Fibroblast of upper back skin (primary cell): Measurements from ENCODE around the gene MAST3.
"Not testable (repeated sequence)": the region's sequence is repeated elsewhere in the genome, so short reads cannot be mapped to it uniquely, and the experiment has no call there.

Experiments
- DNase-seq: peaks from one replicate; pipeline ENCODE4 v3.0.0-alpha.2; 2013

Gene MAST3

DNA sequence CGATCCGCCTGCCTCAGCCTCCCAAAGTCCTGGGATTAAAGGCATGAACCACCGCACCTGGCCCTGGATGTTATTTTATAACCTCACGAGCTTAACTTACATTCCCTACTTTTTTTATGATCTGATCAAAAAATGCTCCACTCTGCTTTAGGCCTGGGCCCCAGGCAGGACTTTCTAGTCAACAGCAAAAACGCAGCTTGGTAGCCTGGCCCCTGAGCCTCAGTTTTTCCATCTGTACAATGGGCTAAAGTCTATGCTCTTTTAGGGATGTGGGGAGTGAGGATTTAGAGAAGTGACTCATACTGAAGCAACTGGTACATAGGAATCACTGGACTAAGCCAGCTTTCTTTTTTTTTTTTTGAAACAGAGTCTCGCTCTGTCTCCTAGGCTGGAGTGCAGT, 43.5 kb downstream of the MAST3 start:
- no peak for DNase-seq

DNA sequence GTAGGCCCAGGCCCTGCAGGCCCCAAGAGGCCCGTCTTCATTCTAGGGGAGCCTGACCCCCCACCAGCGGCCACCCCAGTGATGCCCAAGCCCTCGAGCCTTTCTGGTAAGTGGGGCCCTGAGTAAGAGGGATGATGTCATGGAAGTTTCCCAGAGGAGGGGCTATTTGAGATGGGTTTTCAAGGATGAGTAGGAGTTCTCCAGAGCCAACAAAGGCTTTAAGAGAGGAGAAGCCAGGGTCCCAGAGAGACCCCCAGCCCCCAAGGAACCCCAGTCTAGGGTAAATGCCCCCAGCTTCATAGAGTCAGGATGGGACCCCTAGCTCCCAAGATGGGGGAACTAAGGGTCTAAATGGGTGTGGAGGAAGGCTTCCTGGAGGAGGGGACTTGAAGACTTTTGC, 46.3 kb downstream of the MAST3 start:
- no peak for DNase-seq

DNA sequence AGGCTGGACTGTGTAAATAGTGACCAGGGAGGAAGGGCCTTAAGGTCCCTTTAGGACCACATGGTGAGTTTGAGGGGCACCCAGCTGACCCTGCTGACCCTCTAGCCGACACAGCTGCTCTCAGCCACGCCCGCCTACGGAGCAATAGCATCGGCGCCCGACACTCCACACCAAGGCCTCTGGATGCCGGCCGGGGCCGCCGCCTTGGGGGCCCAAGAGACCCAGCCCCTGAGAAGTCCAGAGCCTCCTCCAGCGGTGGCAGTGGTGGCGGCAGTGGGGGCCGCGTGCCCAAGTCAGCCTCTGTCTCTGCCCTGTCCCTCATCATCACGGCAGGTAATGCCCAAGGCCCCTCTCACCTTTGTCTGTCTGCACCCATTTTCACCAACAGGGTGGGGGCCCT, 46.8 kb downstream of the MAST3 start:
- no peak for DNase-seq

DNA sequence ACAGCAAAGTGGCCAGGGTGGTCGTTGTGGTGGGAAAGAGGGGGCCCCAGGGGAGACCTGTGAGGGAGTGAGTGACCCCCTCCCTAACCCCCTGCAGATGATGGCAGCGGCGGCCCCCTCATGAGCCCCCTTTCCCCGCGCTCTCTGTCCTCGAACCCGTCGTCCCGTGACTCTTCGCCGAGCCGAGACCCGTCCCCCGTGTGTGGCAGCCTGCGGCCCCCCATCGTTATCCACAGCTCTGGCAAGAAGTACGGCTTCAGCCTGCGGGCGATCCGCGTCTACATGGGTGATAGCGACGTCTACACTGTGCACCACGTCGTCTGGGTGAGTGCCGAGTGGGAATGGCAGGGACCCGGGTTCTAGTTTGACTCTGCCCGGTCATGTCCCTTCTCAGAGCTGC, 47.3 kb downstream of the MAST3 start:
- no peak for DNase-seq

DNA sequence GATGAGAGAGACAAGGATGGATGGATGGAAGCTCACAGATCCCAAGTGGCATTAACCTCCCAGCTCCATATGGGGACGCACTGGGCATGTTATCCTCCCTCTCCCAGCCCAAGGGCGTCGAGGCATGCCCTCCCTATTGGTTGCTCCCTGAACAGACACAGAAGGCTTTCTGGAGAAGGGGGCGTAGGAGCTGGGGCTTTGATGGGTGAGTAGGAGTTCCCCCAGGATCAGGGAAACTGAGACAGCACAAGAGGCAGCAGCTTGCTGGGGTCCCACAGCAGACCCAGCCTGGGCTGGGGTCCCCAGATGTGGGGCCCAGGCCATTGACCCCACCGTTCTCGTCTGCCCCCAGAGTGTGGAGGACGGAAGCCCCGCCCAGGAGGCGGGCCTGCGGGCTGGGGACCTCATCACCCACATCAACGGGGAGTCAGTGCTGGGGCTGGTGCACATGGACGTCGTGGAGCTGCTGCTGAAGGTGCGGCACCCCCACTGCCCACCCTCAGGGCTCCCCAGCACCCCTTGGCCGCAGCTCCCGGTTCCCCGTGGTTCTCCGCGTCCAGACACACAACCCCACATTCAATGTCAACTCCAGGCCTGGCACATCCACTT, 47.9 kb downstream of the MAST3 start:
- no peak for DNase-seq

DNA sequence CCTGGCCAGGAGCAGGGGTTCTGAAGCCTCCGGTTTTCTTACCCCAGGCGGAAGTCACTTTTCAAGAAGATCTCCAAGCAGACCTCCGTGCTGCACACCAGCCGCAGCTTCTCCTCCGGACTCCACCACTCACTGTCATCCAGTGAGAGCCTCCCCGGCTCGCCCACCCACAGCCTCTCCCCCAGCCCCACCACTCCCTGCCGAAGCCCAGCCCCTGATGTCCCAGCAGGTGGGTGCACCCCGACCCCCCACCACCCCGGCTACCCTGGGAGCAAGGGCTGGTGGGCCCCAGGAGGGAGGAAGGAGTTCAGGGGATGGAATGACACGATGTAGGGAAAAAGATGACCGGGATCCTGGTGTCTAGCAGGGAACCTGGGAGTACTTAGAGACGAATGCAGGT, 49.8 kb downstream of the MAST3 start:
- DNase-seq: no peak

DNA sequence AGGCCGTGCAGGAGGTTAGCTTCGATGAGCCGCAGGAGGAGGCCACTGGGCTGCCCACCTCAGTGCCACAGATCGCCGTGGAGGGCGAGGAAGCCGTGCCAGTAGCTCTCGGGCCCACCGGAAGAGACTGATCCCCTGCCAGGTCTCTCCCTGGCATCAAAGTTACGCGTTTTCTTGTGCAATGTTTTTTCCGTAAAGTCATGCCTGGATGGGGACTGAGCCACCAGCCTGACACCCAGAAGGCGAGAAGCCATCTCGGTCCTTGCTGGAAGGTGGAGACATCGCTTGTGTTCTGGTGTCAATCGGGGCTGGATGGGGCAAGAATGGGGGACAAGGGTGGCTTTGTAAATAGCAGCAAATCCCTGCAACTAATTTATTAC, 52.0 kb downstream of the MAST3 start:
- DNase-seq: no peak

DNA sequence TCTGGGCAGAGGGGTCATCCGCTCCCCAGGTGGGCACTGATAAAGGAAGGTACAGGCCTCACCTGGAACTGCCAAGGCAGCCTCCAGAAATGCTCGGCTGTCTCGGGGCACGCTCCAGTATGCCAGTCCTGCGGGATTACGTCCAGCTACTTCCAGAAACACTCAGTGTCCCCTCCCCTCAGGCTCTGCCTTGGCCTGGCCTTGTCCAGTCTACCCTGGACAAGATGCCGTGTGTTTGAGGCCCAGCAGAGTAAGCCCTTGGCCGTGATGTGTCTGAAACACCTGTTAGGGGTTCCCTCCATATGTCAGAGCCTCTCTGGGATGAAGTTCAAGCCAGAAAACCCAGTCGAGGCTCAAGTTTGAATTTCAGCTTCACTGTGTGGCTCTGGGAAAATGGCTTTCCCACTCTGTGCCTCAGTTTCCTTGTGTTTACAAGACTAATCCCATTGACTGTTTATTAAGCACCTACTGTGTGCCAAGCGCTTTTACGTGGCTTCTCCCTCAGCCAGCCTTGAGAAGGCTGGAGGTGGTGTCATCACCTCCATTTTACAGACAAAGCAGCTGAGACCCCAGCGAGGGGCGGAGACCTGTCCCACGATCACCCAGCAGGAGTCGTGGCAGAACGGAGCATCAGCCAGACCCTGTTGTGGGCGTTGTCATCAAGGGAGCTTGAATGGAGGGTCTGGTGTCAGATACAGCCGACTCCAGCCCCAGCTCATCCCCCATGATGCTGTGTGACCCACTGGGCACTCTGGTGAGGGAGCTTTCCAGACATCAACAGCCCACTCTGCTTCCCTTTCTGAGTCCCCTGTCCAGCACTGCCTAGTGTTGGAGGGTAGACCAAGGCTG, 53.4 kb downstream of the MAST3 start:
- no peak for DNase-seq

DNA sequence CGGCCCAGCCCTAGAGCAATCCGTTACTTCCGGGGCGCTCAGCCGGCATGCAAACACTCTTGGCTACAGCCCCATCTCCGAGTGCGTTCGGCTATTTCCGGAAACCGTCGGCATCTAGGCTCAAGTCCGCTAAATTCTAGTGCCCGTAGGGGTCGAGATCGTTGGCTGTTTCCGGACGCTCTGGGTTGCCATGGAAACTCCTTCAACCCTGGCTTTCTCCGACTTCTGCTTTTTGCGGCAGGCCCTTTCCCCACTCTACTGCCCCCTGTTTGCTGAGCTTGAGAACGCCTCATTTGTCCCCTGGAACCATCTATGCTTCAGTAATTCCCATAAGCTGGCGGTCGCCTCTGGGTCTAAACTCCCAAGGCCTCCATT, 54.9 kb downstream of the MAST3 start:
- peak; percentile 98 for DNase-seq

DNA sequence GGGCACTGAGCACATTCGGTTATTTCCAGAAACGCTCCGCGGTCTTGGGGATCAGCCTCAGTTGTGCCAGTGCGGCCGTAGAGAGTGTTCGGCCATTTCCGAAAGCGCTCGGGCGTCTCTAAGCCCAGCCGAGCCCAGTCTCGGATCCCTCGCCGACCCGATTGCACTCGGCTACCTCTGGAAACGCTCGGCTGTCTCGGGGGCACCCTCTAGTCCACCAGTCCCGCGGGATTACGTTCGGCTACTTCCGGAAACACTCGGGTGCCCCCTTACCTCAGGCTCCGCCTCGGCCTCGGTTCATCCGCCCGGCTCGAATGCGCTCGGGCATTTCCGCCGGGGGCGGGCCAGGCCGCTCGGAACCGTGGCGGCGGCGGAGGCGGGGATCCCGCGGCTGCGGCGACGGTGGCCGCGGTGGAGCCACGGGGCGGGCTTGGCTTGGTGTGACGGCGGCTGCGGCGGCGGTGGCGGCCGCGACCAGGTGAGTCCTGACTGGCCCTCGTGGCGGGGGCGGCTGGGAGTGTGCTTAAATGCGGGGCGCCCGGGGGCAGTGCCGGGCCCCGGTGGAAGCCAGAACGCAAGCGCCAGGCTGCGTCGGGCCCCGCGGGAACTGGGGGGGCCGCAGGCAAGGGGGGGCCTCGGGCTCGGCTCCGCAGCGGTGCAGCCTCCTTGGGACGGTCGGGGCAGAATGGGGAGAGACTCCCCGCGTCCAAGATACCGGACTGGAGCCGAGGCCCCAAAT, 55.4 kb downstream of the MAST3 start, which contains the start of gene PIK3R2:
TSS of gene PIK3R2 (plus strand) at position 347 of the 739 bp plus-strand sequence. CDS start 2,717 bp downstream, outside the sequence.
- peak; percentile 99 for DNase-seq

DNA sequence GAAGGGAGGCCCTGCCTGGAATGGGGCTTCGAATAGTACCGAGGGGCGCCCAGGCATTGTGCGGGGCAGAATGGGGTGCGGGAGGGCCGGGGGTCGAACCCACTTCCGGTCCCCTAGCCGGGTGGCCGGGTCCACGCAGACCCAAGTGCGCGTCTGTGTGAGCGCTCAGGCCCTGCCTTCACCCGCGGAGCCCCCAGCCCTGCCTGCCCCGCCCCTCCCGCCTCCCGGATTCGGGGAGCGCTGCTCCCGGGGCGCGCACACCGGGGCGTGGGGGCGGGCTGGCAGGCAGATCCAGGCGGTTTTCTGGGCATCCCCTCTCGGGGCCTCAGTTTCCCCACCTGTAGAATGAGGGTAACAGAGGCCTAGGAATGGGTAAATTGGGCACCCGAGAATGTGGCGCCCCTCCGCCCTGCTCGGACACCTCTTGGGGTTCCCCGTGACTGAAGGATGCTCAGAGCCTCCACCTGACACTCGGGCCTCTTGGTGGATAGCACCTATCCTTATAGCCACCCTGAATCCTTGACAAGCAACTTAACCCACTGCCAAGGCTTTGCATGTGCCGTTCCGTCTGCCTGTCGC, 56.1 kb downstream of the MAST3 start:
- DNase-seq: no peak

DNA sequence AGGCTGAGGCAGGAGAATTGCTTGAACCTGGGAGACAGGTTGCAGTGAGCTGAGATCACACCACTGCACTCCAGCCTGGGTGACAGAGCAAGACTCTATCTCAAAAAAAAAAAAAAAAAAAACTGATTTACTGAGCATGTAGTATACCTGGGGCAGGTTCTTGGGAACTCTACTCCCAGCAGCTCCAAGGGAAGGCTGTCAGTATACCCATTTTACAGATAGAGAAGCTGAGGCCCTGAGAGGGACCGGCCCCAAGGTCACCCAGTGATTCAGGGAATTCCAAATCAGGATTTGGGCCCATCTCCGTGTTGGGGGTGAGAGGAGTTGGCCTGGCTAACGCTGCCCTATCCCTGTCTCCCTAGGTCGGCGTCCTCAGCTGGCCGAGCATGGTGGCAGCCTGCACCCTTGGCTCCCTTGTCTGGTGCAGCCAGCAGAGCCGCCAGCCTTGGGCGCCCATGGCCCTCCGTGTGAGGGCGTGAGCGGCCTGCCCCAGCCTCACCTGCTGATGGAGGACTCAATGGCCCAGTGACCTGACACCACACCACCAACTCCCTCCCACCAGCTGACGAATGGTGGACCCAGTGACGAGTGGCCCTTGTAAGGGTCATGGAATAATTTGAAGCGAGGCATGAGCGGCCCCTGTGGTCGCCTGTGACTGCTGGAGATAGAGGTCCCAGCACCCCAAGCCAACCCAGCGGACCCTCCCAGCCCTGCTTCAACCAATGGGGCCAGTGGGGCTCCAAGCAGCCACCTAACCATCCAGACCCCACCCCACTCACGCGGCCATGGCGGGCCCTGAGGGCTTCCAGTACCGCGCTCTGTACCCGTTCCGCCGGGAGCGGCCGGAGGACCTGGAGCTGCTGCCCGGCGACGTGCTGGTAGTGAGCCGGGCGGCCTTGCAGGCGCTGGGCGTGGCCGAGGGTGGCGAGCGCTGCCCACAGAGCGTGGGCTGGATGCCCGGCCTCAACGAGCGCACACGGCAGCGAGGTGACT, 57.8 kb downstream of the MAST3 start:
- no peak for DNase-seq

DNA sequence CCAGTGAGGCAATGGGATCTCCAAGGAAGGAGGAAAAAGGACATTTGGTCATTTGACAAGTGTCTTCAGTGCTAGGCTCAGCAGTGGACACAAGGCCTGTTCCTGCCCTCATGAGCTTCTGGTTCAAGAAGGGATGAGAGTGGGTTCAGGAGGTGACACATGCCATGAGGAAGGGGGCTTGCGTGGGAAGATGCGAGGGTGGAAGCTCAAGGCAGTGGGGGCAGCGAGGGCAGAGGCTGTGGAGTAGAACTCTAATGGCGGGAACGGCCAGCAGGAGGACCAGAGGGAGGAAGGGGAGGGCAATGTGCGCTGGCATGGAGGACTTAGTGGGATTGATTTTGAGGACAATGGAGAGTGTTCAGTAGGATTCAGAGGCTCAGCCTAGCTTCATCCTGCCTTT, 58.7 kb downstream of the MAST3 start:
- DNase-seq: no peak

DNA sequence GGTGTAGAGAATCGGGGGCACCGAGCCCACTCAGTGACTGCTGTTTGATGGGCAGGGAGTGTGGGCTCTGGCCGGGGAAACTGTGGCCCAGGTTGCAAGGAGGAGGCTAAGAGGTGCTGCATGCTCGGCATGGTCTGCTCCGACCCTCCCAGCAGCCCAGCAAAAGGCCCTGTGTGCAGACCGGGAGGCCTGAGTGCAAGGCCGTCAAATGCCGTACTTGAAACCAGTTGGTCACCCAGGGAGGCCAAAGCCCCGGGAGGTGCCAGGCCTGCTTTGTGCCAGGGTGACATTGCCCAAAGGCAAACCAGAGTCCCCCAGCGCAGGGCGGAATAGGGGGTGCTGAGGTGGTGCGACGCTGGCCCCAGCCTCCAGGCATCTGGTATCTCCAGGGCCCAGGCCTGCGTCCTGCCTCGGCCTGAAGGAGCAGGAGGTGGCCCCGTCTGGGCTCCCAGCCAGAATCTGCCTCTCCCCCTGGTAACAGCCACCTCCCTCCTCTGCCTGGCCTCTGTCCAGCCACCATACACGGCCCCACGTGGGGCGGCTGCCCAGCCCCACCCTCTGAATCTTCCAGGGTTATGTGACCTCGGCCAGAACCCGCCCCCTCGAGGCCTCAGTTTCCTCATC, 59.4 kb downstream of the MAST3 start:
- peak; percentile 72 for DNase-seq

DNA sequence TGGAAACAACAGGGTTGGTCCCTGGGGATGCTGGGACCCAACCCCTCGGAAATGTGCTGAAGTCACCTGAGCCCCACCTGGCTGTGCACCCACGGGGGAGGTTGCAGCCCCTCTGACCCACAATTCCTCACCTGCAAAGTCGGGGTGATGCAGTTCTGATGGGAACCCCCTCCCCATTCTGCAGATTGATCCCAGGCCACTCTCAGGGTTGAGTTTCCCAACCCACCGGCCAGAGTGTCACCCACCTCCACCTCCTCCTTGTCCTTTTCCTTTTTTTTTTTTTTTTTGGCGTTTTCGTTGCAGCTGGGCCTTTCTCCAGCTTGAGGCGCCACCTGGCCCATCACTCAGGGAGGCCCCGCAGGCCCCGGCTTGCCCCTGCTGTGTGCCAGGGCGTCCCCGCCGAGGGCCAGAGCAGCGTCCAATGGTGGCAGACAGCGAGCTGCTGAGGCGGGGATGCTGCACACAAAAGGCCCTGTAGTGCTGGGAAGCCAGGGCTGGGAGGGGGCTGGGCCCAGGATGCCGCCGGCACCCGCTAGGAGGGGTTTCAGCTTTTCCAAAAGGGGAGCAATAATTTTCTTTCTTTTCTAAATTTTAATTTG, 60.0 kb downstream of the MAST3 start:
- no peak for DNase-seq

DNA sequence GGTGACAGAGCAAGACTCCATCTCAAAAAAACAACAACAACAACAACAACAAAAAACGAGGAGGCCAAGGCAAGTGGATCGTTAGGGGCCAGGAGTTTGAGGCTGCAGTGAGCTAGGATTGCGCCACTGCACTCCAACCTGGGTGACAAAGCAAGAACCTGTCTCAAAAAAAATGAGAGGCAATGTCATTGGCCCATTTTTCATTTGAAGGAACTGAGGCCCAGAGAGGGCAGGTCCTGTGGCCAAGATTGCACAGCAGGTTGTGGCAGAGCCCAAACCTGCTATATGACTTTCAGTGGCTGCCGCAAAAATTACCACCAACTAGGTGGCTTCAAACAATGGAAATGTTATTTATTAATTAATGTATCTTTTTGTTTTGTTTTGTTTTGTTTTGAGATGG, 60.9 kb downstream of the MAST3 start:
- DNase-seq: no peak

DNA sequence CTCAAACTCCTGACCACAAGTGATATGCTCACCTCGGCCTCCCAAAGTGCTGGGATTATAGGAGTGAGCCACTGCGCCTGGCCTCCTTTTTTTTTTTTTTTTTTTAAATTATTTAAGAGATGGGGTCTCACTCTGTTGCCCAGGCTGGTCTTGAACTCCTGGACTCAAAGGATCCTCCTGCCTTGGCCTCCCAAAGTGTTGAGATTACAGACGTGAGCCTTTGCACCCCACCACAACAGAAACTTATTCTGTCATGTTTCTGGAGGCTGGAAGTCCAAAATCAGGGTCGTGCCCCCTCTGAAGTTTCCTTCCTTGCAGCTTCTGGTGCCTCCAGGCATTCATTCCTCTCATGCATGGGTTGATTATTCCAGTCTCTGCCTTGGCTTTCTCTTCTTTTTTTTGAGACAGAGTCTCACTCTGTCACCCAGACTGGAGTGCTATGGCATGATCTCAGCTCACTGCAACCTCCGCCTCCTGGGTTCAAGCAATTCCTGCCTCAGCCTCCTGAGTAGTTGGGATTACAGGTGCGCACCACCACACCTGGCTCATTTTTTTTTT, 61.6 kb downstream of the MAST3 start:
- DNase-seq: not testable (repeated sequence)

DNA sequence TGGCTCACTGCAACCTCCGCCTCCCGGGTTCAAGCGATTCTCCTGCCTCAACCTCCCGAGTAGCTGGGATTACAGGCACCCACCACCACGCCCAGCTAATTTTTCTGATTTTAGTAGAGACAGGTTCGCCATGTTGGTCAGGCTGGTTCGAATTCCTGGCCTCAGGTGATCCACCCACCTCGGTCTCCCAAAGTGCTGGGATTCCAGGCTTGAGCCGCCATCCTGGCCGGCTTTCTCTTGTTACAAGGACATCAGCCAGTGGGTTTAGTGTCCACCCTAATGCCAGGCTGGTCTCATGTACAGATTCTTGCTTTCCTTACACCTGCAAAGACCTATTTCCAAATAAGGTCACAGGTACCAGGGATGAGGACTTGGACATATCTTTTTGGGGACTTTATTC, 62.2 kb downstream of the MAST3 start:
- DNase-seq: no peak

DNA sequence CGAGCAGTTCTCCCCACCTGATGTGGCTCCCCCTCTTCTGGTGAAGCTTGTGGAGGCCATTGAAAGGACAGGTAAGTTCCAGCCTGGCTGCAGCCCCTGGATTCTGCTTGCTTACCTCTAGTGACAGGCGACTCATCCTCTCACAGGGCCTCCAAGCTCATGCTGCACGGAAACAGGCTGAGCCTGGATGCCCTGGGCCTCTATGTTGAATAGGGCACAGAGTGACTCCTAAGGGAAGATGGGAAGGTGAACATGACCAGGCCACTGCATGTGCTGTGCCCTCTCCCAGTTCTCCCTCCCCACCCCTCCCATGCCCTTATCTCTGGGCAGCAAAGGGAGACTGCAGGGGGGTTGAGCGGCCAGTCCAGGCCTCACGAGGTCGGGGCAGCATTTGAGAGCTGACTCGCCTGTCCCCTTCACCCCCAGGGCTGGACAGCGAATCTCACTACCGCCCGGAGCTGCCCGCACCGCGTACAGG, 63.0 kb downstream of the MAST3 start:
- no peak for DNase-seq

DNA sequence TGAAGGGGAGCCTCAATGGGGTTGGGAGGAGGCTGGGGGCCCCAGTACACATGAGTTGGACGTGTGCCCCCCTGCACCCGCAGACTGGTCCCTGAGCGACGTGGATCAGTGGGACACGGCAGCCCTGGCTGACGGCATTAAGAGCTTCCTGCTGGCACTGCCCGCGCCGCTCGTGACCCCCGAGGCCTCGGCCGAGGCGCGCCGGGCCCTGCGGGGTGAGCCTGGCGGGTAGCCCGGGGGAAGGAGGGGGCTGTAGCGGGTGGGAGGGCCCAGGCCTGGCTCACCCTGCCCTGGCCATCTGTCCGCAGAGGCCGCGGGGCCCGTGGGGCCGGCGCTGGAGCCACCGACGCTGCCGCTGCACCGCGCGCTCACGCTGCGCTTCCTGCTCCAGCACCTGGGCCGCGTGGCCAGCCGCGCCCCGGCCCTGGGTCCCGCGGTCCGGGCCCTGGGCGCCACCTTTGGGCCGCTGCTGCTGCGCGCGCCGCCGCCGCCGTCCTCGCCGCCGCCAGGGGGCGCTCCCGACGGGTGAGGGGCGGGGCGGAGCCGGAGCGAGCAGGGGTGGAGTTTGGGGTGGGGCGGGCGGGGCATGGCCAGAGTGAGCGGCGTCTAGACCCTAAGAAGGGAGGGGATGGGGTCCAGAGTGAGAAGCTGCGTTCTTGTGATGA, 63.5 kb downstream of the MAST3 start:
- DNase-seq: peak; percentile 51
